ENCODE data around the gene LTBP4.

- no peak for TF ChIP-seq POLR2A (IDR thresholded peaks at IDR 0.05)
- TF ChIP-seq, protein P1, sequence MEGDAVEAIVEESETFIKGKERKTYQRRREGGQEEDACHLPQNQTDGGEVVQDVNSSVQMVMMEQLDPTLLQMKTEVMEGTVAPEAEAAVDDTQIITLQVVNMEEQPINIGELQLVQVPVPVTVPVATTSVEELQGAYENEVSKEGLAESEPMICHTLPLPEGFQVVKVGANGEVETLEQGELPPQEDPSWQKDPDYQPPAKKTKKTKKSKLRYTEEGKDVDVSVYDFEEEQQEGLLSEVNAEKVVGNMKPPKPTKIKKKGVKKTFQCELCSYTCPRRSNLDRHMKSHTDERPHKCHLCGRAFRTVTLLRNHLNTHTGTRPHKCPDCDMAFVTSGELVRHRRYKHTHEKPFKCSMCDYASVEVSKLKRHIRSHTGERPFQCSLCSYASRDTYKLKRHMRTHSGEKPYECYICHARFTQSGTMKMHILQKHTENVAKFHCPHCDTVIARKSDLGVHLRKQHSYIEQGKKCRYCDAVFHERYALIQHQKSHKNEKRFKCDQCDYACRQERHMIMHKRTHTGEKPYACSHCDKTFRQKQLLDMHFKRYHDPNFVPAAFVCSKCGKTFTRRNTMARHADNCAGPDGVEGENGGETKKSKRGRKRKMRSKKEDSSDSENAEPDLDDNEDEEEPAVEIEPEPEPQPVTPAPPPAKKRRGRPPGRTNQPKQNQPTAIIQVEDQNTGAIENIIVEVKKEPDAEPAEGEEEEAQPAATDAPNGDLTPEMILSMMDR (IDR thresholded peaks at IDR 0.05): no peak
Measured at GRCh38 chr19:40571005-40571318, 30.2 kb upstream of the LTBP4 start.
